Measurements from ENCODE around the gene ELAVL1.

ELAVL1 gene

DNA sequence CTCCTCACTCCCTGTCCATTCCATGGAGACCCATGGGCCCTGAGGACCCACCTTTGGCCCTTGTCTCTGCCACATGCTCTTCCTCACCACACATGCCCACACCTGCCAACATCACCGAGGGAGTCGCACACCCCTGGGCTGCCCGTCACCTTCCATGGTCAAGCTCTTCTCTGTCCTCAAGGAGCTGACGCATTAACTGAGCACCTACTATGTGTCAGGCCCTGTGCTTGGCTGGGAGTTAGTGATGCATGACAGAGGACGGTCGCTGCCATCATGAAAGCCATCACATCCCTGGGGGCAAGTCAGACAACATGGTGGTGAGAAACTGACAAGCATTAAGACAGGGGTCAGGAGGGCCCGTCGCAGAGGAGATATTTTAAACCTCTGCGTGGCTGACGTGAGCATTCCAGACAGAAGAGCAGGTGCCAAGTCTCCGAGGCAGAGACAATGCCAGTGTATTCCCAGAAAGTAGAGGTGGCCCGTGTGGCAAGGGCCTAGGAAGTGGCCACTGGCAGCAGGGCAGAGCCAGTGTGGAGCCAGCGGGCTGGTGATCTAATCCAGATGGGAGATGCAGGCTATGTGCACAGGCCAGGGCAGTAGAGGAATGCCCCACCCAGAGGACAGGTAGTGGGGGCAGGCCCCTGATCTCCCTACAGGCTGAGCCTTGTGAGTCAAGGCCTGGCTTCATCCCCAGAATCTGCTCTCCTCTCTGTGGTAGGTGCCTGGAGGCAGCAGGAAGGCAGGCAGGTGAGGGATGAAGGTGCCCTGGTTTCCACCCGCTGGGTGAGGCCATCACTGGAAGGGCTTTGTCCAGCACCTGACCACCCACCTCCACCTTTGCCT lies 21.2 kb downstream of the ELAVL1 start:
- DNase-seq (ENCODE audit: low read depth) = no peak

DNA sequence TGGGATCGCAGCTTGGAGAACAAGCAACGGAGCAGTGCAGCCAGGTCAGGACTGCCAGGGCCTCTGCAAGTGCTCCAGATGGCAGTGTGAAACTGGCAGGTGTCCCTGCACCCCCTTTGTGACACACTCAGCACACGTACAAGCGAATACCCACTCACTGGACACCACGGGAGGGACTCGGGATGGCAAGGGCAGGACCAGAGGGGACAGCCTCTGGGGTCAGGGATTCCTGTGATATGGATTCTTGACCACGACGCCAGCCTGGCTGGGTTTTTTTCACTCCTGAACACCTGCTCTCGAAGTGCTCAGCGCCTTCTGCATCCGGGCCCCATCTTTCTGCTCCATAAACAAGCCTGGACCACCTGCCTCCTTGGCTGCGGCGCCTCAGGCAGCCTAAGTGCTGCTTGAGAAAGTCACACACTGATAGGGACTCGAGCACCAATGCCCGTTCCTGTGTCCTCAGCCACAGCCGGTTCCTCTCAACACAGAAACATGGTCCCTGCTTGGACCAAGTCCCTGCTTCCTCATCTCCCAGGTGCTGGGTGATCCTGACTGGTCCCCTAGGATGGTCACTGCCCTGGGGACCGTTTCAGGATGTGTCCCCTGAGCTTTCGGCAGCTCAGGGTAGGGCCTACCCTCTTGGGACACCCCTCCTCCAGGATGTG lies 22.0 kb downstream of the ELAVL1 start:
- DNase-seq (ENCODE audit: low read depth) = no peak

DNA sequence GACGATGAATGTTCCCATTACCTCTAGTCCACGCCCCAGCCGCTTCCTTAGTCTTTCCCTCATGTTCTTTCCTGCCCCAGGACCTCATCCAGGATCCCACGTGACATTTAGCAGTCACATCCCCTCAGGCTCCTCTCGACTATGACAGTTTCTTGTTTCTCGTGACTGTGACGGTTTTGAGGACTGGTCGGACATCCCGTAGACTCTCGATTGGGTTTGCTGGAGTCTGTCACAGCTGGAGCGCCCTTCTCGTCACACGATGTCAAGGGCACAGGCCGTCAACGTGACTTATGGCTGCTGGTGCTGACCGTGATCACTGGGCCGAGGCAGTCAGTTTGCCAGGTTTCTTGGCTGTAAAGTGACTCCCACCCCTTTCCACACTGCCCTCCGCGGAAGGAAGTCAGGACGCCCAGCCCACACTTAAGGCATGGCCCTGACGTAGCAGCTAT lies 22.8 kb downstream of the ELAVL1 start:
- DNase-seq (ENCODE audit: low read depth) = no peak

DNA sequence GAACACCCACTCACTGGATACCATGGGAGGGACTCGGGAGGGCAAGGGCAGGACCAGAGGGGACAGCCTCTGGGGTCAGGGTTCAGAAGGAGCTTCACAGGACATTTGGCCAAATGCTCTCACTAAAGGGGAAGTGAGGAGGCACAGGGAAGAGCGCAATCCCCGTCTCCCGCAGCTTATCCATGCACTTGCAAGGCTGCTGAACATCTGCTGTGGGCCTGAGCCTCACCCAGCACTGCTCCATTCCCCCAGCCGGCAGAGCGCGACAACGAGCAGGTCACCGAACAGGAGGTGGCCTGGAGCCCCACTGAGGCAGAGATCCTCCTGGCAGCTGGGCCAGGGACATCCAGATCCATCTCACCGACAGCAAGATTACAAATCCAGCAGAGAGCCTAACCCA lies 23.3 kb downstream of the ELAVL1 start:
- DNase-seq (ENCODE audit: low read depth) = no peak

DNA sequence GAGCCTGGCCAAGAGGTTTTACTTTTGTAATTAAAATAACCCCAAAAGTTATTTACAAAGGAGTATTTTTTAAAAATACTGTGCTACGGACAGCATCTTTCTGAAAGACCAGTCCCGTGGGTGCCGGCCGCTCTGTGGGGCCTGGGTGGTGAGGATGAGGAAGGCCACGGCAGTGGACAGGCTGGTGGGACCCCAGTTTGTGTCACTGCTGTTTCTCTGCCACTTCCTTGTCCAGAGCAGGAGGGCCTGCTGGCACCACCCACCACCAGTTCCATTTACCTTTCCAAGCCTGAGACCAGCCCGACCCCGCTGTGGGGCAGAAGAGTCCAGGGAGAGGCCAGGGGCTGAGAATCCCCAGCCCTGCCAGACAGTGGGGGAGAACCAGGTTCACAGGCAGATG lies 23.8 kb downstream of the ELAVL1 start:
- DNase-seq (ENCODE audit: low read depth) = no peak

DNA sequence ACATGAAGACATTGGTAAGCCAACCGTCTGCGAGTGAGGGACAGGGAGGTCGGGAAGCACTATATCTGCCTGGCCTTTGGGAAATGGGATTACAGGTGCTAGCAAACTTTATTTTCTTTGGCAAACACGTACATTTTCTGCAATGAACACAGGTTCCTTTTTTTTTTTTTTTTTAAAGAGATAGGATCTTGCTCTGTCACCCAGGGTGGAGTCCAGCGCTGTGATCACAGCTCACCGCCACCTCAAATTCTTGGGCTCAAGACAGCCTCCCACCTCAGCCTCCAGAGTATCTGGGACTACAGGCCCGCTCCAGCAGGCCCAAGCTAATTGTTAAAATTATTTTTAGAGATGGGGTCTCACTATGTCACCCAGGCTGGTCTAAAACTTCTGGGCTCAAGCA lies 24.2 kb downstream of the ELAVL1 start:
- DNase-seq (ENCODE audit: low read depth) = no peak

DNA sequence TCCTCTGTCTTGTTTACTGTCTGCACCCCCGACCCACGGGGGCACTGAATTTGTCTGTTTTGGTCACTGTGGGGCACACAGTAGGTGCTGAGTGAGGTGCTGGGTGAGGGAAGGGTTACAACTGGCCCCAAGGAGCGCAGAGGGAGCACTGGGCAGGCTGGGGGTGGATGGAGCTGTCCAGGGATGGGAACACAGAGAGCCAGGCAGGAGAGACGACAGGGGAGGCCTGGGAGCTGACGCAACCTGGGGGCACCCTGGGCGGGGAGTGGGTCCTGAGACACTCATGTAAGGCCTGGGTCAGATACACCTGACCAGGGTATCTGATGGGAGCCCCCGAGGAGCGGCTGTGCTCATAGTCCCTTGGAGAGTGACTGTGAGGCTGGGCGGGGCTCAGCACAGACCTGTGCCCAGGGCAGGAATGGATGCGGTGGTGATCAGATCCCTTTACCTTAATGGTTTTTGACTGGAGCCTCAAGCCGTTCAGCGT lies 24.8 kb downstream of the ELAVL1 start:
- no peak for DNase-seq (ENCODE audit: low read depth)

DNA sequence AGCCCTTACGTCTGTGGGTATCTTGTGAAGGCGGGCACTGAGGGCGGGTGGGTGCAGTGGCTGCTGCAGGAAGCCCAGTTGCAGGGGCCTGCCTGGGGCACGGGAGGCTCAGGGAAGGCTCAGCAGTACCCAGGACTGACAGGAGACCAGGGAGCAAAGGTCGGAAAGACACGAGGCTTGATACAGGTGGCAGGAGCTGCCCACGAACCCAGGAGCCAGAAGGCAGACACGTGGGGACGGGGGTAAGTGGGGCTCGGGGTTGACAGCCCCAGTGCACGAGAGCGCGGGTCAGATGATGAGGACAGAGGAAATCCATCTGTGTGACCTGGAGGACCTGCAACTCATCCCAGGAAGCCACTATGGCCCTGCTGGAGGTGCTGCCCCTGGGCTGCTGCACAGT lies 25.3 kb downstream of the ELAVL1 start:
- DNase-seq (ENCODE audit: low read depth) = no peak

DNA sequence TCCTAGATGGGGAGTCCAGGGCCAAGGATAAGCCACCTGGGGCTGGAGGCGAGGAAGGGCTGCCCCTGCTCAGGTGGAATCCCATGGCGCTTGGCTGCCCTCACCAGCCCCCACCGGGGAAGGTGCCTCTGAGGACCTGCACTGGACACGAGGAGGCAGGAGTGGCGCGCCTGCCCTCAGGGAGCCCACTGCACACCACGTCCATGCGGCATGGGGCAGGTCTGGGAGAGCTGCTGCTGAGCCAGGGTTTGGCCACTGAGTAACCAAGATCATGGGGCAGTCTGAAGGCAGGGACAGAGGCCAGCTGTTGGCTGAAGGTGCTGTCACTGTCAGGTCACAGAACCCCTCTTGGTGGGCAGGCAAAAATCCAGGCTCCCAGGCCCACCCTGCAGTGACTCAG lies 25.9 kb downstream of the ELAVL1 start:
- no peak for DNase-seq (ENCODE audit: low read depth)

DNA sequence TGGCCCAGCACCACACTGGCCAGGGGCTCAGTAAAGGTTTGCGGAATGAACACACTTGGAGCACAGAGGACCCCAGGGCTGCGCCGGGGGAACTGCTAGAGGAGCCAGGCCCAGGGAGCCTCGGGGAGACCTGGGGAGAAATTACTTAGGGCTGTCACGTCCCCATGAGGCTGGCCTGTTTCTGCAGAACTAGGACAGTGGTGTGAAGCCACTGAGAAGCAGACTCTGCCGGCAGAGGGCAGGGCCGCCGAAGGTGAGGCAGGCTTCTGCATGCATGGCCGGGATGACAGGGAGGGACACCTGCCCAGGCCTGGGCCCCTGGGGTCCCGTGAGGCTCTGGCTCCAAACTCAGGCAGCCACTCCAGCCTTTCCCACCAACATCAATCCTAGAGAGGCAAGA lies 26.4 kb downstream of the ELAVL1 start:
- no peak for DNase-seq (ENCODE audit: low read depth)

DNA sequence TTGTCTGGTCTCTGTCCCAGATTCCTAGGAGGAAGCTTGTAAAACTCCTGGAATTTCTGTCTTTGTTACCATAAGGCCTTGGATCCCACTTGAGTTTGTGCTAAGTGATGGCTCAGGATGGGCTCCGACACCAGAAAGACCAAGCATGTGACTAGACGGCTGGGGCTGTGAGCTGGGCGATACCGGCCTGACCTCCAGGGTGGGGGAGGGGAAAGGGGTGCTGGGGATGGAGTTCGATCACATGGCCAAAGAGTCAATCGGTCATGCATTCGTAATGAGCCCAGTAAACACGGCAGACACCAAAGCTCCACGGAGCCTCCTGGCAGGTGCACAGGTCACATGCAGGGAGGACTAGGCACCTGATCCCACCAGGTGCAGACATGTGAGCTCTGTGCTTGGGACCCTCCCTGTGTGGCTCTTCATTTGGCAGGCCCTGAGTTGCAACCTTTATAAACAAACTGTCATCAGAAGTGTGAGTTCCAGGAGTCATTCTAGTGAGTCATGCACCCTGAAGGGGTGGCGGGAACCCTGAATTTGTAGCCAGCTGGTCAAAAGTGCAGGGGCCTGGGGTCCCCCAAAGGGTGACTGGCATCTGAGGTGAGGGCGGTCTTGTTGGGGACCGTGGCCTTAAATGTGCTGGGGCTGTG lies 27.1 kb downstream of the ELAVL1 start:
- no peak for DNase-seq (ENCODE audit: low read depth)

DNA sequence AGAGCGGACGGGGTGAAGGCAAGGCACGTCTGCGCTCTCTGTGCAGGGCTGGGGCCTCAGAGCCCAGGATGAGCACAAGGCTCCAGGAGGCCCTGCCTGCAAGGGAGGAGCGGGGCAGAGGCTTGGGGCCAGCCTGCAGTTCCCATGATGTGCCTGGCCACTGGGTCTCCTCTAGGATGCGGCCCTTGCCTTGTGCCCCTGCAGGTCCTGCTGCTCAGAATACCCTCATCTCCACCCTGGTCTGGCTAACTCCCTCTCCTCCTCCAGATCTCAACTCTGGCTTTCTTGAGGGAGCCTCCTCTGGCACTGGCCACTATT lies 27.8 kb downstream of the ELAVL1 start:
- no peak for DNase-seq (ENCODE audit: low read depth)

DNA sequence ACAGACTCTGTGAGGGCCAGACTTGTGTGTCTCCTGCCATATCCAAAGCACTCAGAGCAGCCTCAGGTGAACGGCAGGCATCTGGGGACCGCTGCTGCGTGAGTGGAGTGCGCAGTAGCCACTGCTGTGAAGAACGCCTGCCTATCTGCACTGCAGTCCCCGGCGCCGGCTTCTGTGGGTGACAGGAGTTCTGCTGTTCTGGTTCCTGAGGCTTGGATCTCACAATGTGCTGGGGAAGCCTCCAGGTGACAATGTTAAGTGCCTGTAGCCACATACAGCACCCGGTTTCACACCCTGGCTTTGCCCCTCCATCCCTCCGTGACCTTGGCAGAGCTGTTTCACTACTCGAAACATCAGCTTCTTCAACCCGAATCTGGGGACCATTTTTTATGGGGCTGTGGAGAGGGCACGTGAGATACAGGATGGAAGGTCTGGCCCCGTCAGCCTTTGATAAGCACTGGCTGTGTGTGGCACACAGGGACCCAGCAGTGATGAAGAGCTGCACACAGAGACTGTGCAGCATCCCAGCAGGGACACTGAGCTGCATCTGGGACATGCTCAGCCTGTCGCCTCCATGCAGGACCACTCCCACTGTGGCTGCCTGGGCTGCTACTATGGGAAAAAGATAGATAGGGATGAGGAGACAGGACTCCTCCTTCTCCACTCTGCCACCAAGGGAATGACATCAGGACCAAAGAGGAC lies 28.3 kb downstream of the ELAVL1 start:
- DNase-seq (ENCODE audit: low read depth) = no peak

DNA sequence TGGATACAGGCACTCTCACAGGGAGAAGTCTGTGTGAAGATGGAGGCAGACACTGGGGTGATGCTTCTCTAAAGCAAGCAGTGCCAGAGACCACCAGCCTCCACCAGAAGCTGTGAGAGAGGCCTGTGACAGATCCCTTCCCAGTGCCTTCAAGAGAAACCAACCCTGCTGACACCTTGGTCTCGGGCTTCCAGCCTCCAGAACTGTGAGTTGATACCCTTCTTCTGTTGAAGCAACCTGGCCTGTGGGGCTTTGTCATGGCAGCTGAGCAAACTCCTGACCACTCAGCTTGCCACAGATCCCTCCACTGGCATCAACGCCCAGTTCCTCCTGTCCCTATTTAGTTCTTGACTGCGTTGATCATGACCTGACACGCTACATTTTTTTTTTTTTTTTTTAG lies 29.0 kb downstream of the ELAVL1 start:
- DNase-seq (ENCODE audit: low read depth) = no peak

DNA sequence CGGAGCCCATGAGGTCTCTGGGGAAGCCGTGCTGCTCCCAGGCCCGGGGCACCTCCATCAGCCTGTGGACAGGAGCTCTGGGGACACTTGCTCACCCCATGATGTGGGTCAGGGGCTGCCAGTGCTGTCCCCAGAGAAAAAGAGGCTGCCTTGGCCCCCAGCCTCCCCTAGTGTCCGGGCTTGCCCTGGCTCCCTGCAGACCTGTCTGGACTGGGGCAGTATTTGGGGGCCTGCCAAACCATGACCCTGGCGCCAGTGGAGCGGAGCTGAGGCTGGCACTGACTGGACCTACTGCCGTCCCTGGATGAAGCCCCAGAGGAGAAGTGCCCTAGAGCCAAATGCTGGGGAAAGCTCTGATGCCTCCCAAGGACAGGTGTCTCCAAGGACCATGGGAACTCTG lies 30.4 kb downstream of the ELAVL1 start:
- DNase-seq (ENCODE audit: low read depth) = no peak

DNA sequence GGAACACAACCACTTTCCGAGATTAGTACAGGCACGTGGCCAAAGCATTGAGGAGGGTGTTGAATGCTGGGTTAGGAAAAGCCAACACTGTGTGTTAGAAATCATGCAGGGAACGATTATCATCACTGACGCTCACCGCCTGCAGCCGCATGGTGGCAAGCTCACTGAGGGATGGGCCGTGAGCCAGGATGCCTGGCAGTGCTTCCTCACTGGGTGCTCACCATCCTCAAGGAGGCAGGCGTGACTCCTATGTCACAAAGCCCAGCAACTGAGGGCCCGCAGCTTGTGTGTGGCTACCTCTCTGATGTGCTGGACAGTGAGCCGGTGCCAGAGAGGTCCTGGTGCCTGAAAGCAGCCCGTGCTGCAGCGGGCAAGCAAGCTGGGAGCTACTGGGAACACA lies 31.6 kb downstream of the ELAVL1 start:
- DNase-seq (ENCODE audit: low read depth) = no peak

DNA sequence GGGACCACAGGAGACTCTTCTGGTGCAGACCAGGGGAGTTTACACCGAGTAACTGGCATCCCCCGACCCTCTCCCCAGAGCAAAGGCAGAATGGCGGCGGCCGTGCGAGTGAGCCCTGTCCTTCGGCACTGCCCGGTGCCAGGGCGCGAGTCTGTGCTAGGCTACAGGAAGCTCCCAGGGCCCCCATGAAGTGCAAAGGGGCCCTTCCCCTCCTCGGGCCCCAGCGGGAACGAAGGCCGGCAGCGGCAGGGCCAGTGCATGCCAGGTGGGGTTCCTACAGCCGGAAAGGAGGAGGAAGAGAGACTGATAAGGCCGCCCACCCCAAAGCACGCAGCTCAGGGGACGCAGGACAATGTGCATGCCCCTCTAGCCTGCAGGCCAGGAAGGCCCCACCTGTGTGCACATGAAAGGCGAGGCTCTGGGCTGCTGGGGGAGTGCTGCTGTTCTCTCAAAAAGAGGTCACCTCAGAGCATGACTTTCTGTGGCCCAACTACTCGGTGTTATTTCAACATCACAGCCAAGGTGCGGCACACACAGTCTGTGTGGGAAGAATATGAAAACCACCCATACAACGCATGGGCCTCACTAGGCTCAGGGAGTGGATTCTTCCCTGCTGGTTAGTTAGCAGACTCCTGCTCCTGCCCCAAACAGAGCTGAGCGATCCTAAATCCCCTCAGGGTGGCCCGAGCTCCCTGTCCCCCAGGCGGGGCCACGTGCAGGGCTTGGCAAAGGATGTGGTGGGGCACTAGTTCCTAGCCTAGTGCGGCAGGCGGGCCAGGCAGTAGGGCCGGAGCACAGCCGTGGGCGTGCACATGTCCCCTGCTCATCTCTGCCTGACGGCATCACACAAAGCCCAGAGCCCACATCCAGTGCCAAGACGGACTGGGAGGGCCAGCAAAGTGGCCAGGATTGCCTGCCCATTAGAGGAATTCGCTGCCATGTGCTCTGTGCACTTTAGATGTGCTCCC lies 33.6 kb downstream of the ELAVL1 start:
- DNase-seq (ENCODE audit: low read depth) = no peak

DNA sequence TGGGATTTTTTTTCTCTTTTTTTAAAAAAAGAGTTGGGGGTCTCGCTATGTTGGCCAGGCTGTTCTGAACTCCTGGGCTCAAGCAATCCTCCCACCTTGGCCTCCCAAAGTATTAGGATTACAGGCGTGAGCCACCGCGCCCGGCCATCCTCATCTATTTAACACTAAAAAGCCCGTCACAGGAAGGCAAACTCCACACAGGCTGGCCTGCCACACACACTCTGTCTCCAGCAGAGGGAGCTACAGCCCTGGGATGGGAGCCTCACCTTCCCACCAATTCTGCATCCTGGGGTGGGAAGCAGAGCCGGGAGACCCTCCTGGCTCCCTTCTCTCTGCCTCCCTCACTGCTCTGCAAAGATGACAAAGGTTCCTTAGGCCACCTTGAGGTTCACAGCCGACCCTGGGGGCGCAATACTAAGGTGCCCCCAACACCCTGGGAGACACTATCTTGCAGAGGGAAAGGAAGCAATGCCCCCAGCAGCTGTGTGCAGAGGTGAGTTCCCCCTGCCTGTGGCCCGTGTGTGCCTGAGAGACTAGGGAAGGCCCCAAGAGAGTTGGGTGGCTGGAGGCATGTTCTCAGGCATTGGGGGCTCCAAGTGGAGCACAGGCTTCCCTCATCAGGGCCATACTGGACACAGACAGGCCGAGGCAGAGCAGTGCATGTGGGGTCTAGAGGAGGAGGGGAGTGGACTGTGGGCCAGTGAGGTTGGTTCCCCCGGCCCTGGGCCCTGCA lies 34.6 kb downstream of the ELAVL1 start:
- no peak for DNase-seq (ENCODE audit: low read depth)

DNA sequence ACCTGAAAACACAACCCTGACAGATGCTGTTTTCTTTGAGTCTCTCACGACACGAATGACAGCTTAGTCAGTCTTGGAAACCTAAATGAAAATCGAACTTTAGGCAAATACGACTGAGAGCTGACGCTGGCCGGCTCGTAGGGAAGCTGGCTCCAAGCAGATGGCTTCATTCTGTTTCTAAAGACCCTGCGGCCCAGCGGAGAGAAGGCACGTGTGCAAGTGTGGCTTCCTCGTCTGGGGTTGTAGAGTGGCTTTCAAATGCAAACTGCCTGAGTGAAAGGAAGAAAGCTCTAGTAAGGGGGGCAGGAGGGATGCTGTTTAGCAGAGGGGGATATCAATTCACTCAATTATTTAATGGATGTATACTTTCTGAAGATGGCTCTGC lies 35.9 kb downstream of the ELAVL1 start:
- DNase-seq (ENCODE audit: low read depth) = no peak

DNA sequence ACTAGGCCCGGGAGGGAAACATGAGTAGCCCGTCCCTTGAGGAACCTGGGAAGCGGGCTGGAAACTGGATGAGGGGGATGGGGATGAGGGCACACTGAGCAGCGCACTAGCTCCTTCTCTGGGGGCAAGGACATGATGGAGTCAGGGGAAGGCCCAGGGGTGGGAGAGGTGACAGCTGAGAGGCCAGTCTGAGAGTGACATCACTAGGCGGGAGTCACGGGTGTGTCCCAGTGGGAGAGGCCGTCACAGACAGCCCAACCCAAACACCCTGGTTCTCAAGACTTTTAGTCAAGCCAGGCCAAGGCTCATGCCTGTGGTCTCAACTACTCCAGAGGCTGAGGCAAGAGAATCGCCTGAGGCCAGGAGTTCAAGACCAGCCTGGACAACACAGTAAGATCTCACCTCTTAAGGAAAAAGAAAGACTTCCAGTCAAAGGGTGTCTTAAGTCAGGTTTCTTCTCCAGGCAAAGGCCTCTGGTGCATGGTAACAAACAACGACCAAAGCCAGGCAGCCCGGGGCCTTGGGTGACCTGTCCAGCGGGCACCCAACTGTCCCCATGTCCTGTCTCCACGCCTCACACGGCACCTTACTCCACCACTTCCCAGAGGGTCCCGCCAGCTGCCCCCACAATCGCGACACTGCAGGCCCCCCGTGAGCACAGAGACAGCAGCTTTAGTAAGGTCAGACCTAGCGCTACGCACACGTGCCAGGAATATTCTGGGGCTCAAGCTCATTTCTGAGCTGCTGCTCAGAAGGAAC lies 36.5 kb downstream of the ELAVL1 start:
- no peak for DNase-seq (ENCODE audit: low read depth)

All from activated T-helper 1 cell treated with Interleukin-2 at 50 U/mL for 16 hours (primary cell).